NCI-H82 treated with DMSO at 0.1 percent for 48 hours (cell line): ENCODE data around the gene METTL9.
"Not testable (repeated sequence)": the region's sequence is repeated elsewhere in the genome, so short reads cannot be mapped to it uniquely, and the experiment has no call there.

ENCODE experiments used
- DNase-seq: peaks from one replicate; lab custom pipeline; 2025; ENCODE audit not compliant: unreplicated experiment; lab: John Stamatoyannopoulos, UW

Gene METTL9

DNA sequence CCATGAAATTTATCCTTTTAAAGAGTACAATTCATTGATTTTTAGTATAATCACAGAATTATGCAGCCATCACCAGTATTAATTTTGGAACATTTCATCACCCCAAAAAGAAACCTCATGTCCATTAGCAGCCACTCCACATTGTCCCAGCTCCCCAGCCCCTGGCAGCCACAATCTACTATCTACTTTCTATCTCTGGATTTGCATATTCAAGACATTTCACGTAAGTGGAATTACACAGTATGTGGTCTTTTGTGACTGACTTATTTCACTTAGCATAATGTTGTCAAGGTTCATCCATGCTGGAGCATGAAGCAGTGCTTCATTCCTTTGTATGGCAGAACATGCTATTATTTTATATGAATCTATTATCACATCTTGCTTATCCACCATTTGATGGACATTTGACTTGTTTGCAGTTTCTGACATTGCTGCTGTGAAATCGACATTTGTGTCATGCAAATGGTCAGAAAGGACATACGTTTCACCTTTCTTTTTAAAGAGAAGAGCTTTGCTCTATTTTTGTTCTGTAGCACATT is 10.7 kb downstream of the METTL9 start:
- no peak for DNase-seq

DNA sequence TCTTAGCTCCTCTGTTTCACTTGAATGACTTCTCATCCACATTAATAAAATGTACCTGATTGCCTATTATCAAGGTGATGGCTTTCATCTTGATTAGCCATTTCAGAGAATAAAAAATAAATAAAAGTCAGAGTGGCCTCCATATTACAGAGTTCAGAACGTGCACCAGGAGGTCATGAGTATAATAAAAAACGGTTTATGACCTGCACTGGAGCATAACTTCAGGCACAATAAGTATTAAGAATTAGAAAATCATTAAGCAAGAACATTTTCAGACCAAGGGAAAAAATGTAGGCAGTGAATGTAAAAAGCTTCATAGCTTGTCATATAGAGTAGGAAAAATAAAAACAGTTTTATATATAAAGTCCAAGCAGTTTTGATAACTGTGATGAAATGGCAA is 11.4 kb downstream of the METTL9 start:
- no peak for DNase-seq

GRCh38 chr16:21611198-21611555 is 11.8 kb downstream of the METTL9 start:
- no peak for DNase-seq

DNA sequence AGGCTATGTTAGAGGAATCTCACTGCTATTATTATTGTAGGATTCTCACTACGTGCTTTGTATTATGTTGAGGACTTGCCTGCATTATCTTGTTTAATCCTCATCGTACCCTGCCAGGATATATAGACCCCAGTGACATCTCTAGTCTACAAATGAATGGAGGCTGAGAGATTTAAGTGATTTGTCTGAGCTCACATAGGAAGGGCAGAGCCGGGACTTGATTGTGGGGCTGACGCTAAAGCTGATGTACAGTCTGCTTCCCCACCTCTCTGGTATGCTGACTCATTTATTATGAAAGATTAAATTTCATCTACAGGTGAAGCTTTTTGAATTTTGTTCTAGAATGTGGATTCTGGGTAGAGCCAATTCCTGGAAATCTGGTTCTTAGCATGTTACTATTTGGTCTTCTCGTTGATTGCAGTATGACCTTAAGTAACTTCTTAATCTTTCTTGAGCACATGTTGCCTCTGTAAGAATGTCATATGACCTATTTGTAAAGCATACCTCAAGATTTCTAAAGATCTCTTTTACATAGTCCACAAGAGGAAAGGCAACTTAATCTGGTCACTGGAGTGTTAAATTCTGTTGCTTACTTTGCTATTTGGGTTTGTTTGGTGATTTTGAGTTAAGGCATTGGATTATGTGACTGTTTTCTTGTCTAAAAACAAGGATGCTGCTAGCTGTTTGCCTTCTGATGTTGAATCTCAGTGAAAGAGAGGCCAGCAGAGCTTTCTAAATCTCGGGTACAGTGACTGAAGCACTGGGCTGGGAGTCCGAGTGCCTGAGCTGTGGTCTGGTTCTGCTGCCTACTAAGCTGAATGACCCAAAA is 12.4 kb downstream of the METTL9 start:
- DNase-seq: peak; percentile 84

DNA sequence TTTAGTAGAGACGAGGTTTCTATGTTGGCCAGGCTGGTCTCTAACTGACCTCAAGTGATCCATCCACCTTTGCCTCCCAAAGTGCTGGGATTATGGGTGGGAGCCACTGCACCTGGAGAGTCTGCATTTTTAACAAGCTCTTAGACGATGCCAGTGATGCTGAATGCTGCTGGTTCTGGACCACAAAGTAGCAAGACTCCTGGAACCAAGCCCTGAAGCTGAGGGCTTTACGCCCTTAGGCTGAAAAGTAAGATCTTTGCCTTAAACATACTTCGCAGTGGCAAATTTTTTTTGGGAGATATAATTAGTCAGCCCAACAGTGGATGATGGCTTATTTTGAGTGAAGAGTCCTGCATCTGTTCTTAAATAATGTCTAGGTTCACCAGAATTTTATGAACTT is 14.0 kb downstream of the METTL9 start:
- no peak for DNase-seq

GRCh38 chr16:21613781-21614180 is 14.4 kb downstream of the METTL9 start:
- DNase-seq: no peak

GRCh38 chr16:21614896-21615295 is 15.5 kb downstream of the METTL9 start:
- no peak for DNase-seq

- no peak for DNase-seq
Observed at GRCh38 chr16:21617607-21618006, 18.2 kb downstream of the METTL9 start.

GRCh38 chr16:21618281-21618680 is 18.9 kb downstream of the METTL9 start:
- DNase-seq: no peak

GRCh38 chr16:21619765-21620425 is 20.5 kb downstream of the METTL9 start:
- peak; percentile 13 for DNase-seq

- DNase-seq: no peak
Observed at GRCh38 chr16:21620592-21620991, 21.2 kb downstream of the METTL9 start.

GRCh38 chr16:21622545-21622944 is 23.2 kb downstream of the METTL9 start:
- no peak for DNase-seq

DNA sequence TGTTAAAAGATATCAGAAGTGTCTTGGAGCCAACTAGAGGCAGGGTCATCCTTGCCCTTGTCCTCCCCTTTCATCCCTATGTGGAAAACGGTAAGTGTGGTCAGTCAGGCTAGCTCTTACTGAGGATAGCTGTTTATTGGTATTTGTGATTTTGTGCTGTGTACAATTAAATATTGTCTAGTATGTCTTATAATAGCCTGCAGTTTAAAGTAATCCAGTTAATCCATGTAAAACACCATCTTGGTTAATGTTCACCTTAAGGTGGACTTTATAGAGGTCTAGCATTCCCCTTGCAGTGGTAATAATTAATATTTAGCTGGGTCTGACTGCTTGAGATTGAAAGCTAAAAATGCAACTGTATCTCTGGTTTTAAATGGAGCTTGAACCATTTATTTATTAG is 25.6 kb downstream of the METTL9 start:
- no peak for DNase-seq

DNA sequence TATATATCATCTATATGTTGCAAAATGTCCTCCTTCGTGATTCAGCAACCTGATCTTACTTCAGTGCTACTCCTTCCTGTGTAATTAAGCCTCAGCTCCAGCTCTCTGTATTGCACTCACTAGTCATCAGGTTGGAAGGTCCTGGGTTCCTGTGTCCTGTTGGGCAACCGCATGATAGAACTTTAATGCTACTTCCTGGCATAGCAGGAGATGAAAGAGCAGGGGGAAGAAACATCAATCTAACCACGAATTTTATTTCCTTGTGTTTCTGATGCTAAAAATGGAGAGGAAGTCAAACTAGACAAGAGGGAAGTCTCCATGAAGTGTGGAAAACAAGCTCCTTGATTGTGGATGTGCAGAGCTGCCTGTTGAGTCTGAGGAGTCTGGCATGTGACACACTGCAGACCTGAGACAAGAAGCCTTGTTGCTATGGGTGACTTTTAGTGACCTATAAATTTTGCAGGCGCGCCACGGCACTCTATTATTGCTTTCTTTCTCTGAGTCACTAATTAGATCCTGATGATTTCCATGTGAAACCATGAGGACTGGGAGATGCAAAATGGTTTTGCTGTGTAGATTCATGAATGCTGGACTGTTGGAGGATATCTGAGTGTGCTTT is 27.4 kb downstream of the METTL9 start:
- DNase-seq: no peak

- no peak for DNase-seq
Observed at GRCh38 chr16:21628121-21628726, 28.8 kb downstream of the METTL9 start.

DNA sequence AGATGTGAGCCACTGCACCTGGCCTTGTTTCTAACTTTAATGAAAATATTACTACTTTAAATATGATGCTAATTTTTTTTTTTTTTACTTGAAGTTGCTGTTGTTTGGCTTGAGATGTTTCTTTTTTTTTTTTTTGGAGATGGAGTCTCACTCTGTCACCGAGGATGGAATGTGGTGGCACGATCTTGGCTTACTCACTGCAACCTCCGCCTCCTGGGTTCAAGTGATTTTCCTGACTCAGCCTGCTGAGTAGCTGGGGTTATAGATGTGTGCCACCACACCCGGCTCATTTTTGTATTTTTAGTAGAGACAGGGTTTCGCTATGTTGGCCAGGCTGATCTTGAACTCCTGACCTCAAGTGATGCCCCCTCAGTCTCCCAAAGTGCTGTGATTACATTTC is 29.4 kb downstream of the METTL9 start:
- DNase-seq: no peak

DNA sequence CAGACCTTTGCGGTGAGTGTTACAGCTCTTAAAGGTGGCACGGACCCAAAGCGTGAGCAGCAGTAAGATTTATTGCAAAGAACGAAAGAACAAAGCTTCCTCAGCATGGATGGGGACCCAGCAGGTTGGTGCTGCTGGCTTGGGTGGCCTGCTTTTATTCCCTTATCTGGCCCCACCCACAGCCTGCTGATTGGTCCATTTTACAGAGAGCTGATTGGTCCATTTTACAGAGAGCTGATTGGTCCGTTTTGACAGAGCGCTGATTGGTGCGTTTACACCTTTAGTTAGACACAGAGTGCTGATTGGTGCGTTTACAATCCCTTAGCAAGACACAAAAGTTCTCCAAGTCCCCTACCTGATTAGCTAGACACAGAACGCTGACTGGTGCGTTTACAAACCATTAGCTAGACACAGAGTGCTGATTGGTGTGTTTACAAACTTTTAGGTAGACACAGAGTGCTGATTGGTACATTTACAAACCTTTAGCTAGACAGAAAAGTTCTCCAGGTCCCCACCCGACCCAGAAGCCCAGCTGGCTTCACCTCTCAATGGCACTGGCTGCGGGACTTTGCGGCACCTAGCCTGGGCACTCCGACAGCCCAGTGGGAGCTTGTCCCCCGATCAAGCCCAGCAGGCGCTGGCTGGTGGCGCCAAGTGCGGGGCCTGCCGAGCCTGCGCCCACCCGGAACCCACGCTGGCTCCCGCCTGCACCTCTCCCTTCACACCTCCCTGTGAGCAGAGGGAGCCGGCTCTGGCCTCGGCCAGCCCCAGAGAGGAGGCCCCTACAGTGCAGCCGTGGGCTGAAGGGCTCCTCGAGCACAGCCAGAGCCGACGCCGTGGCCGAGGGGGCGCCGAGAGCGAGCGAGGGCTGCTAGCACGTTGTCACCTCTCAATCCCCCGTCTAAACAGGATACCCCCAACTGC is 30.5 kb downstream of the METTL9 start:
- not testable (repeated sequence) for DNase-seq

GRCh38 chr16:21630866-21631265 is 31.5 kb downstream of the METTL9 start:
- DNase-seq: not testable (repeated sequence)

DNA sequence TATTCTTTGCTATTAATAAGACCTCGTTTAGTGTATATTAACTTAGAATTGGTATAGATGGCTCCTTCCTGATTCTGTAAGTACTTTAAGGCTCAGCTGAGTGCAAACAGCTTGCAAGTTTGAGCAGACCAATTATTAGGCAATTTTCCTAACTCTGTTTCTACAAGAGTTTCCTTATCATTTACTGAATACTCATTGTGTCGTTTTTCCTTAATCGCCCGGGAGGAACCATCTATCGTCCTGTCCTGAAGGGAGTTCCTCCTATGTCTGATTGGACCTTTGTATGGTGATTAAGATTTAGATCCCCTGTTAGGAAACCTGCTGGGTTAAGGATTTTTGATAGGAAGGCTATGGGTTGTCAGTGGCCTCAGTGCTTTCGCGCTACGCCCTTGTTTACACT is 32.0 kb downstream of the METTL9 start:
- DNase-seq: not testable (repeated sequence)

GRCh38 chr16:21631951-21632575 is 32.7 kb downstream of the METTL9 start:
- DNase-seq: not testable (repeated sequence)
